IgD-negative memory B cell (primary cell): Measurements from ENCODE around the gene PEBP1. TPM values are rescaled to one million over a fixed set of nuclear protein-coding genes. Genes with fewer than 3 reads are reported as not detected.

Source experiments
- H3K27ac Mint-ChIP-seq, 3 donors: one replicate each; pipeline ENCODE4 v1.8.0; 2020 to 2022; ENCODE audit warnings: mild to moderate bottlenecking in 3 of 3, mixed read lengths in 3 of 3, moderate library complexity in 1 of 3
- H3K27me3 Mint-ChIP-seq: one replicate; pipeline ENCODE4 v1.8.0; 2021; ENCODE audit warnings: mixed read lengths
- H3K36me3 Mint-ChIP-seq: one replicate; pipeline ENCODE4 v1.8.0; 2020; ENCODE audit warnings: mild to moderate bottlenecking, mixed read lengths
- H3K4me1 Mint-ChIP-seq, 3 donors: one replicate each; pipeline ENCODE4 v1.8.0; 2020 to 2022; ENCODE audit warnings: mixed read lengths in 3 of 3, mild to moderate bottlenecking in 1 of 3
- H3K4me3 Mint-ChIP-seq, 4 donors: one replicate each; pipeline ENCODE4 v1.8.0; 2020 to 2022; ENCODE audit warnings: mild to moderate bottlenecking in 4 of 4, mixed read lengths in 4 of 4, moderate library complexity in 3 of 4
- H3K9me3 Mint-ChIP-seq, 3 donors: one replicate each; pipeline ENCODE4 v1.8.0; 2020 to 2021; ENCODE audit warnings: mixed read lengths in 3 of 3, mild to moderate bottlenecking in 1 of 3
- polyA plus RNA-seq: library from polyadenylated mRNA; unstranded; fragments of 300-500 nt; fragmentation: Illumina TruSeq; gene quantifications from one replicate; pipeline ENCODE4 v1.2.3, GENCODE V29; 2021

PEBP1 gene
- polyA plus RNA-seq, 1 donor from 2014 or later, result 281 TPM

GRCh38 chr12:118150625-118151024, 14.7 kb downstream of the PEBP1 start:
- Mint-ChIP-seq H3K36me3 (peaks cover 2% of the 10 kb centered on the region), H3K4me3 (no peak overlapping the region), H3K27ac (no peak overlapping the region), H3K27me3 (no peaks in the 10 kb centered on the region), H3K4me1 (peaks cover 2 to 3% (median 3%) of the 10 kb centered on the region in 3 donors), H3K9me3 (no peaks in the 10 kb centered on the region)

- no peak overlapping the region for H3K4me3 Mint-ChIP-seq
- no peaks in the 10 kb centered on the region for H3K9me3 Mint-ChIP-seq
- peaks cover 0 to 1% (median 0%) of the 10 kb centered on the region in 3 donors for H3K4me1 Mint-ChIP-seq
- peaks cover 2% of the 10 kb centered on the region for H3K36me3 Mint-ChIP-seq
- H3K27me3 Mint-ChIP-seq, result no peaks in the 10 kb centered on the region
- H3K27ac Mint-ChIP-seq, result no peak overlapping the region
Measured at GRCh38 chr12:118151755-118152154, 15.8 kb downstream of the PEBP1 start.

DNA sequence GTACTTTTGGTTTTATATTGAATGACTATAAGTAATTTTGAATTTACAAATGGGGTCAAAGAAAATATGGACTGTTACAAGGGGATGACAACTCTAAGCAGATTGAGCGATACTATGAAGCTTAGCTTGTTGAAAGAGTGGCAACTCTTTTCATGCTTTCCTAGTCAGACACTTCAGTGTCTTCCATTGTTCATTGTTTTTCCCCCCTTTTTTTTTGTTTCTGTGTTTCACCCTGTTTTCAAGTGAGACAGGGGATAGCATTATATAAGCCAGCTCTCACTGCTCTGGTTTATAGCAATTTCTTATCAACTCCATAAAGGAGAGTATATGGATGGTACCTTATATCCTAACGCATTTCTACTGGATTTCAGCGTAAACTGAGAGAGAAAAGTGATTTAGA, 24.6 kb downstream of the PEBP1 start:
- no peaks in the 10 kb centered on the region for H3K9me3 Mint-ChIP-seq
- H3K27me3 Mint-ChIP-seq, result no peaks in the 10 kb centered on the region
- H3K4me1 Mint-ChIP-seq, result peaks cover 5 to 16% (median 7%) of the 10 kb centered on the region in 3 donors
- H3K36me3 Mint-ChIP-seq, result peaks cover 2% of the 10 kb centered on the region
- no peak overlapping the region for H3K27ac Mint-ChIP-seq
- H3K4me3 Mint-ChIP-seq, result no peak overlapping the region

- peaks cover 7 to 23% (median 16%) of the 10 kb centered on the region in 3 donors for H3K4me1 Mint-ChIP-seq
- no peak overlapping the region for H3K4me3 Mint-ChIP-seq
- no peaks in the 10 kb centered on the region for H3K9me3 Mint-ChIP-seq
- no peaks in the 10 kb centered on the region for H3K27me3 Mint-ChIP-seq
- H3K36me3 Mint-ChIP-seq, result peaks cover 9% of the 10 kb centered on the region
- H3K27ac Mint-ChIP-seq, result peak overlapping the region in 1 of 3 donors; percentile 12
Measured at GRCh38 chr12:118164798-118165486, 29.0 kb downstream of the PEBP1 start.

GRCh38 chr12:118166946-118167345, 31.0 kb downstream of the PEBP1 start:
- no peaks in the 10 kb centered on the region for H3K9me3 Mint-ChIP-seq
- H3K36me3 Mint-ChIP-seq, result peaks cover 15% of the 10 kb centered on the region
- no peak overlapping the region for H3K27ac Mint-ChIP-seq
- H3K4me3 Mint-ChIP-seq, result no peak overlapping the region
- H3K27me3 Mint-ChIP-seq, result no peaks in the 10 kb centered on the region
- peaks cover 7 to 26% (median 16%) of the 10 kb centered on the region in 3 donors for H3K4me1 Mint-ChIP-seq

DNA sequence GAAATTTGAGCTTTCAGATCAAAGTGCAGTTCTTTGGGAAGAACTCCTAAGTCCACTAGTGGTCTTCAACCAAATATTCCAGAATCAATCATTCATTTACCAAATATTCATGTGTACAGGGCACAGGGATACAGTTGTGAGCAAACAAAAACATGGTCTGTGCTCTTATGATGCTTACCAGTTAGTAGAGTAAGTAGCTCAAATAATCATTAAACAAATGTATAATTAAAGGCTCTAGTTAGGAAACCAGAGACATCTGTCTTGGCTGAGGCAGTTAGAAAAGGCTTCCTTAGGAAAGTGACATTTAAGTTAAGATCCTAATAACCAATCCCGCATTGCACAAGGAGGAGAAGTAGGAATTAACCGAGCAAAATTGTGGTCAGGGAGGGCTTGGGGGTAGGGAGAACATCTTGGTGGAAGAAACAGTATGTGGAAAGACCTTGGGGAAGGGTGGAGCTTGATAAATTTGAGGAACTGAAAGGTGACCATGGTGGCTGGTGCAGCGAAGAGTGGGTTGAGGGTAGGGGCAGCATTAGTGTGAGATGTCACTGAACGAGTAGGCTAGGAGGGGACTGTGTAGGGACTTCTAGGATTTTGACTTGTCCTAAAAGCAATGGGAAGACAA, 40.0 kb downstream of the PEBP1 start:
- H3K4me1 Mint-ChIP-seq, result peaks cover 9 to 14% (median 12%) of the 10 kb centered on the region in 3 donors
- peak overlapping the region in 1 of 3 donors; percentile 1 for H3K27ac Mint-ChIP-seq
- H3K36me3 Mint-ChIP-seq, result peaks cover 22% of the 10 kb centered on the region
- H3K27me3 Mint-ChIP-seq, result no peaks in the 10 kb centered on the region
- peaks cover 0 to 5% (median 0%) of the 10 kb centered on the region in 3 donors for H3K9me3 Mint-ChIP-seq
- H3K4me3 Mint-ChIP-seq, result peak overlapping the region in 3 of 4 donors; percentile 0 to 19 (median 13)

DNA sequence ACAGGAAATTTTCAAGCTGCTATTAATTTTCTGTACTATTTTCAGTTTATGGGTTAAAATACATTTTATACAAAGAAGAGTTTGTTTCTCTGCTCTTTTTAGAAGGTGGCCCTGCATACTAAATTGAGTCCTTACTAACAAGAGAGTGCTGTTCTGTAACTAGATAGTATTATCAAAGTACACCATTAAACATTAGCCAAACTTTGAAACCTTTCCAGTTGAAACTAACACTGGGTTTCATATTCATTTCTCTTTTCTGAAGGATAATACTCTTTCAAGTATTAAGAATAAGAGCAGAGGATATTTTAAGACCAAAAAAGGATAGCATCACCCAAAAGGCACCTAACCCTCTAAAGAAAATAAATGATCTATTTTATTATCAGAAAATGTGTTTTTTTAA, 47.2 kb downstream of the PEBP1 start:
- peaks cover 8% of the 10 kb centered on the region for H3K36me3 Mint-ChIP-seq
- H3K4me1 Mint-ChIP-seq, result peaks cover 21 to 24% (median 23%) of the 10 kb centered on the region in 3 donors
- no peak overlapping the region for H3K4me3 Mint-ChIP-seq
- no peaks in the 10 kb centered on the region for H3K9me3 Mint-ChIP-seq
- H3K27ac Mint-ChIP-seq, result peak overlapping the region in 1 of 3 donors; percentile 41
- H3K27me3 Mint-ChIP-seq, result no peaks in the 10 kb centered on the region

DNA sequence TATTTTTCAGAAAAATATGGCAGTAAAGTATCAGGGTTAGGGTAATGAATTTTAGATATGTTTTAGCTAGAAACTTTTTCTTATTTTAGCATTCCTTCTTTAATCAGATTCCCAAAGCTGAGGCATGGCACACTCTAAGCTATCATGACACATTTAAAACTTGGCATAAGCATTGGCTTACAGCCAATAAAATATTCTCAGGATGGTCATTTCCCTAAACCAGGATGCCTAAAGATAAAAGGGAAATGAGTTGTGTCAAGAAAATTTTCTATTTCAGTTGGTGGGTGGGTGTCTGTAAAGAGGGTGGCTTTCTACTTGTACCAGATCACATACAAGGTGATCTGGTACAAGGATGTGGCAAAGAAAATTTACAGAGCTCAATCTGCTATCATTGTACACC, 47.8 kb downstream of the PEBP1 start:
- Mint-ChIP-seq H3K27me3 (no peaks in the 10 kb centered on the region), H3K4me1 (peaks cover 21 to 24% (median 23%) of the 10 kb centered on the region in 3 donors), H3K4me3 (no peak overlapping the region), H3K27ac (no peak overlapping the region), H3K9me3 (no peaks in the 10 kb centered on the region), H3K36me3 (peaks cover 8% of the 10 kb centered on the region)

GRCh38 chr12:118185602-118186397, 49.9 kb downstream of the PEBP1 start:
- H3K4me1 Mint-ChIP-seq, result peaks cover 21 to 24% (median 23%) of the 10 kb centered on the region in 3 donors
- H3K27ac Mint-ChIP-seq, result peak overlapping the region in 2 of 3 donors; percentile 37 to 80
- peaks cover 4% of the 10 kb centered on the region for H3K36me3 Mint-ChIP-seq
- no peak overlapping the region for H3K4me3 Mint-ChIP-seq
- no peaks in the 10 kb centered on the region for H3K9me3 Mint-ChIP-seq
- no peaks in the 10 kb centered on the region for H3K27me3 Mint-ChIP-seq

GRCh38 chr12:118187751-118188435, 52.0 kb downstream of the PEBP1 start:
- H3K4me1 Mint-ChIP-seq, result peaks cover 13 to 16% (median 16%) of the 10 kb centered on the region in 3 donors
- H3K9me3 Mint-ChIP-seq, result no peaks in the 10 kb centered on the region

GRCh38 chr12:118188690-118189371, 52.9 kb downstream of the PEBP1 start:
- no peaks in the 10 kb centered on the region for H3K27me3 Mint-ChIP-seq
- H3K4me3 Mint-ChIP-seq, result no peak overlapping the region
- H3K9me3 Mint-ChIP-seq, result no peaks in the 10 kb centered on the region
- no peak overlapping the region for H3K27ac Mint-ChIP-seq
- H3K36me3 Mint-ChIP-seq, result peaks cover 2% of the 10 kb centered on the region
- peaks cover 11 to 16% (median 12%) of the 10 kb centered on the region in 3 donors for H3K4me1 Mint-ChIP-seq

More at GRCh38 chr12:118187751-118188435, 52.0 kb downstream of the PEBP1 start:
- H3K4me3 Mint-ChIP-seq, result no peak overlapping the region
- H3K36me3 Mint-ChIP-seq, result peaks cover 2% of the 10 kb centered on the region
- peak overlapping the region in 2 of 3 donors; percentile 61 to 79 for H3K27ac Mint-ChIP-seq
- H3K27me3 Mint-ChIP-seq, result no peaks in the 10 kb centered on the region

GRCh38 chr12:118189741-118190191, 53.8 kb downstream of the PEBP1 start:
- H3K4me3 Mint-ChIP-seq, result no peak overlapping the region
- no peaks in the 10 kb centered on the region for H3K27me3 Mint-ChIP-seq
- H3K27ac Mint-ChIP-seq, result no peak overlapping the region
- no peaks in the 10 kb centered on the region for H3K9me3 Mint-ChIP-seq
- peaks cover 2% of the 10 kb centered on the region for H3K36me3 Mint-ChIP-seq
- H3K4me1 Mint-ChIP-seq, result peaks cover 11 to 16% (median 12%) of the 10 kb centered on the region in 3 donors

DNA sequence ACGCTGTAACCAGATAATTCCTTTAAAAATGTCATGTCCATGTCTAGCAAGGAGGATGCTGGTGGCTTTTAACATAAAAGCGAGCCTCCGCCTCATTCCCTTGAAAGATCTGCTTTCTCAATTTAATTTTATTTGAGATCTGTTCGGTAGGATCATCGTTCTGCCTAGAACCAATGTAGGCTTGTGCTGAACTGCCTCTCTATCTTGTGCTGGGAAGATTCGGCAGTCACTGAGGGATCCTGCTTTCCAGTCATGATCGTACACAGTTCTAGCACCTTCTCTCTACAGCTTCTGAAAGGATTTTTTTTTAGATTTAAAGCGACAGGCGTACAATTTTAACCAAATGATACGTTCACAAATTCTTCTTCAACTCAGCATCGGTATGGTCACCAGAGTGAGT, 54.3 kb downstream of the PEBP1 start:
- H3K27me3 Mint-ChIP-seq, result no peaks in the 10 kb centered on the region
- H3K4me1 Mint-ChIP-seq, result peaks cover 11 to 16% (median 12%) of the 10 kb centered on the region in 3 donors
- no peak overlapping the region for H3K4me3 Mint-ChIP-seq
- no peaks in the 10 kb centered on the region for H3K9me3 Mint-ChIP-seq
- H3K27ac Mint-ChIP-seq, result no peak overlapping the region
- peaks cover 2% of the 10 kb centered on the region for H3K36me3 Mint-ChIP-seq

GRCh38 chr12:118193477-118193876, 57.6 kb downstream of the PEBP1 start:
- no peak overlapping the region for H3K27ac Mint-ChIP-seq
- no peaks in the 10 kb centered on the region for H3K27me3 Mint-ChIP-seq
- H3K4me1 Mint-ChIP-seq, result no peaks in the 10 kb centered on the region
- H3K36me3 Mint-ChIP-seq, result peaks cover 3% of the 10 kb centered on the region
- no peak overlapping the region for H3K4me3 Mint-ChIP-seq
- H3K9me3 Mint-ChIP-seq, result no peaks in the 10 kb centered on the region
